ENCODE results near the gene RABIF. TPM values are rescaled to one million over a fixed set of nuclear protein-coding genes. Genes with fewer than 3 reads are reported as not detected.

The RABIF gene
- 15.3 TPM for total RNA-seq

DNA sequence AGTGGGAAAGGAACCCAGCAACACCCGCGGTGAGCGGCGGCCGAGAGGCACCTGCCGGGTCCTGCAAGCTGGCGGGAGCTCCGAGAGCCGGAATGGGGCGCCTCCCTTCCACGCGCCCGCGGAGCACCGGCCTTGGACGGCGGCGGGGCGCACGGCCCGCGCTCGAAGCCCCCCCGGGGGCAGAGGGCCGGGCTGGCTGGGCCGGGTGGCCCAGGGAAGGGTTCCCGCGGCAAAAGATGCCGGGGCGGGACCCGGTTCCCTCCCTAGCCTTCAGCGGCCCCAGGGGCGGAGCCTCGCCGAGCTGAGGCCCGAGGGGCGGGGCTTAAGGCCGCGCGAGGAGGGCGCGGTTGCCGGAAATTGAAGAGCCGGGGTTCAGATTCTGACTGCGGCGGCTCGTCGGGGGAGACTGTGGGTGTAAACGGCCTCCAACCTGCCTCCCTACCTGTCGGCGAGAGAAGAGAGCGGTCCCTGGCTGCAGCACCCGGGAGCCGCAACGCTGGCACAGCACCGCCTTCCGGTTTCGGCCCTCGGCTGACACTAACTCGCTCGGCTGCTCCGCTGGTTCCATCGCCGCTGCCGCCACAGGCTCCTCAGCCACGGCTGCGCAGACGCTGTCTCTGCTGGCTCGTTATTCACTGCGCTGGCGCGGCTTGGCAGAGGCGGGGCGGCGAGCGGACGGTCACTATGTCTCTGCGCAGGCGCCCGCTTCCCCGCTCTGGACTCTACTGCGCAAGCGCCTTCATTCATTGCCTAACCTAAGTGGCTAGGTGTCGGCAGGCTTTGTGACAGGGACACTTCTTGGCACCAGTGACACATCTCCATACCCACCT lies at the start of gene RABIF:
Gene RABIF, minus strand, starts transcription at position 619 of the 830 bp plus-strand sequence. Its CDS starts 51 bp downstream, at position 568.

DNA sequence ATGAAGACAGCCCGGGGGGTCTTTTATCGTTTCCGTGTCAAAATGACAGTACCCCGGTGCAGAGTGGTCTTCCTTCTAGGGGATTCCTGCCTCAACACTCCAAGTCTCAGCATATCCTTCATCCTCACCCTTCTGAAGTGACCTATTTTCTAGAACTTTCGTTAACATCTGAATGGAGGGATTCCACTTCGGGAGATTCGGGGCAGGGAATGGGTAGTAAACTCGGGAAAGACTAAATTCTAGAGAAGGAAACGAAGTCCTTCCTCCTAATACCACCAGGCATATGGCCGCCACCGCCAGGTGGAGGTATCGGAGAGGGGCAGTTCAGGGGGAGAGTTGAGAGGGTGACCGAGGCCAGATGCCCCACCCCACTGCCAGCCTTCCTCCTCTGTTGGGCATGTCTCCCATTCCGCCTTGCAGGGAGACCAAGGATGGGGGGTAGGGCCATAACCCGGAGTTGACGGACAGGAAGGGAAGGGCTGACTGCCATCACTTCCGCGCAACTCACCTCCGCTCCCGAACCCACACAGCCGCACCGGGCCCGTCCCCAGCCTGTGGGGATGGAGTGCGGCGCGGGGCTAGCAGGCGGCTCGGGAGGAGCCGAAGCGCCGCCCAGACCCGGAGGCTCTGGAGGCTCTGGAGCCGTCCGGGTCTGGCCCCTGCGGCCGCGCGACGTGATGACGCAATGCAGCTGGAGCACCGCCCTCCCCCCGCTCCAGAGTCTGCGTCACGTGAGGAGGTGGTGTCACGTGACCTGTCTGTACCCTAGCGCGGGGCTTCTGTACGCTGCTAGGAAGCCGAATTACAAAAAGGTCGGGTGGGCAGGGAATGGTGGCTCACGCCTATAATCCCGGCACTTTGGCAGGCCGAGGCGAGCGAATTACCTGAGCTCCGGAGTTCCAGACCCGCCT lies 37.9 kb upstream of the RABIF start, which contains the start of gene KLHL12:
Gene KLHL12, minus strand, starts transcription at position 654 of the 911 bp plus-strand sequence. CDS start 2,072 bp downstream, outside the sequence.

Small RNAs within 50 kb of the gene (small RNA-seq; reads per million reads assigned to genes)
- gene RF00019 (ENCODE audit: low replicate concordance), result not detected

Other genes starting within 250 kb of the RABIF start
- 1.6 TPM for gene SYT2, start 178.7 kb downstream of the RABIF start, total RNA-seq
- 319 TPM for gene KDM5B, start 80.7 kb downstream of the RABIF start, total RNA-seq
- gene PCAT6, start 78.2 kb downstream of the RABIF start, total RNA-seq, result not detected
- 35.1 TPM for gene KLHL12, start 38.1 kb upstream of the RABIF start, total RNA-seq
- gene ADIPOR1, start 69.2 kb upstream of the RABIF start, total RNA-seq, result 39.1 TPM
- 25.7 TPM for gene CYB5R1, start 78.1 kb upstream of the RABIF start, total RNA-seq
- gene TMEM183A, start 118.2 kb upstream of the RABIF start, total RNA-seq, result 115 TPM
- gene PPFIA4, start 137.3 kb upstream of the RABIF start, total RNA-seq, result 44.1 TPM
- not detected for gene MYOG, start 196.9 kb upstream of the RABIF start, total RNA-seq
- 21.9 TPM for gene ADORA1, start 238.6 kb upstream of the RABIF start, total RNA-seq

Data from parietal lobe (tissue), 2 donors.